ENCODE results near the gene SLC12A7. TPM values are rescaled to one million over a fixed set of nuclear protein-coding genes. Genes with fewer than 3 reads are reported as not detected.
"Not testable (repeated sequence)": the region's sequence is repeated elsewhere in the genome, so short reads cannot be mapped to it uniquely, and the experiment has no call there.

Gene SLC12A7
- total RNA-seq: 101 TPM

- H3K27ac ChIP-seq: peak within 1 kb of the TSS; percentile 51 to 79
Observed at GRCh38 chr5:1111727-1112289, at the start of gene SLC12A7. SLC12A7 (minus strand) TSS chr5:1112063; CDS start chr5:1111991, 72 bp downstream.

GRCh38 chr5:1161108-1161832 is 49.4 kb upstream of the SLC12A7 start:
- TF ChIP-seq CTCF (IDR thresholded peaks at IDR 0.05): no peak
- H3K36me3 ChIP-seq: no peaks in the 10 kb centered on the region
- H3K27ac ChIP-seq: no peak overlapping the region
- no peaks in the 10 kb centered on the region for H3K9me3 ChIP-seq
- H3K4me3 ChIP-seq: no peak overlapping the region
- H3K4me1 ChIP-seq: no peaks in the 10 kb centered on the region
- intact Hi-C loops (cut with DNase I): no loop called here
- DNase-seq (ENCODE audit: low spot score in 2 of 2): no peak
- no peaks in the 10 kb centered on the region for H3K27me3 ChIP-seq

More at GRCh38 chr5:1111727-1112289, at the start of gene SLC12A7:
- DNase-seq (ENCODE audit: low spot score in 2 of 2): no peak
- intact Hi-C loops (cut with DNase I): no loop called here
- Histone ChIP-seq H3K27me3 (no peaks in the 10 kb centered on the region), H3K4me1 (no peaks in the 10 kb centered on the region), H3K36me3 (no peaks in the 10 kb centered on the region), H3K4me3 (peak within 1 kb of the TSS; percentile 89 to 96), H3K9me3 (no peaks in the 10 kb centered on the region)
- no peak for TF ChIP-seq CTCF (IDR thresholded peaks at IDR 0.05)

GRCh38 chr5:1159774-1160406 is 48.0 kb upstream of the SLC12A7 start:
- DNase-seq (ENCODE audit: low spot score in 2 of 2): no peak
- TF ChIP-seq CTCF (IDR thresholded peaks at IDR 0.05): no peak
- no peak overlapping the region for H3K27ac ChIP-seq
- no peak overlapping the region for H3K4me3 ChIP-seq
- no peaks in the 10 kb centered on the region for H3K36me3 ChIP-seq
- intact Hi-C loops (cut with DNase I): no loop called here
- H3K27me3 ChIP-seq: peaks cover 4% of the 10 kb centered on the region
- no peaks in the 10 kb centered on the region for H3K9me3 ChIP-seq
- no peaks in the 10 kb centered on the region for H3K4me1 ChIP-seq

- Histone ChIP-seq H3K27me3 (peaks cover 8% of the 10 kb centered on the region), H3K4me1 (no peaks in the 10 kb centered on the region), H3K9me3 (no peaks in the 10 kb centered on the region), H3K36me3 (no peaks in the 10 kb centered on the region), H3K4me3 (no peak overlapping the region), H3K27ac (no peak overlapping the region)
- no peak for TF ChIP-seq CTCF (IDR thresholded peaks at IDR 0.05)
- intact Hi-C loops (cut with DNase I): no loop called here
- no peak for DNase-seq (ENCODE audit: low spot score in 2 of 2)
Observed at GRCh38 chr5:1159341-1159675, 47.4 kb upstream of the SLC12A7 start.

GRCh38 chr5:1158647-1159340 is 46.9 kb upstream of the SLC12A7 start:
- no peak for DNase-seq (ENCODE audit: low spot score in 2 of 2)
- peaks cover 8% of the 10 kb centered on the region for H3K27me3 ChIP-seq
- no peak overlapping the region for H3K27ac ChIP-seq
- intact Hi-C loops (cut with DNase I): no loop called here
- no peaks in the 10 kb centered on the region for H3K9me3 ChIP-seq
- no peaks in the 10 kb centered on the region for H3K36me3 ChIP-seq
- H3K4me3 ChIP-seq: no peak overlapping the region
- H3K4me1 ChIP-seq: no peaks in the 10 kb centered on the region
- no peak for TF ChIP-seq CTCF (IDR thresholded peaks at IDR 0.05)

- H3K9me3 ChIP-seq; H3K4me1 ChIP-seq; H3K27ac ChIP-seq; H3K36me3 ChIP-seq; DNase-seq (ENCODE audit: low spot score in 2 of 2); H3K27me3 ChIP-seq; H3K4me3 ChIP-seq; intact Hi-C loops (cut with DNase I): not testable (repeated sequence)
Observed at GRCh38 chr5:1157461-1157986, 45.7 kb upstream of the SLC12A7 start.

Measured in ascending aorta (tissue), 2 donors.